Activated T-helper 2 cell treated with anti-CD3 and anti-CD28 coated beads, Interferon-gamma antibody, Interleukin-2, Interleukin-4, amounts not matched to agents 10 μg/mL and 5 μg/mL and 100 μg/mL, durations not matched to agents 14 hours and 24 hours and 36 hours (primary cell): ENCODE results near the gene ANKRD9. TPM values are rescaled to one million over a fixed set of nuclear protein-coding genes. Genes with fewer than 3 reads are reported as not detected.

Experiments
- total RNA-seq: library from RNA; stranded (reverse); gene quantifications from 2 replicates; pipeline ENCODE4 v1.2.3, GENCODE V29; 2022

Gene ANKRD9
- total RNA-seq, 1 donor from 2014 or later: 17.0 TPM

Other genes starting within 250 kb of the ANKRD9 start
- gene MOK, start 204.6 kb downstream of the ANKRD9 start, total RNA-seq: 4.8 and 6.8 TPM in 2 replicates
- 16.4 and 17.3 TPM in 2 replicates for gene ZNF839, start 190.0 kb downstream of the ANKRD9 start, total RNA-seq
- gene CINP, start 146.9 kb downstream of the ANKRD9 start, total RNA-seq: 39.6 and 42.9 TPM in 2 replicates
- gene TECPR2, start 146.8 kb downstream of the ANKRD9 start, total RNA-seq: 7.8 and 12.8 TPM in 2 replicates
- 22.2 and 24.3 TPM in 2 replicates for gene RCOR1, start 82.9 kb upstream of the ANKRD9 start, total RNA-seq